NOMO-1 treated with DMSO at 0.1 percent for 48 hours (cell line): Measurements from ENCODE around the gene ECPAS.
A peak's percentile ranks its signal among the peaks of the same experiment; 100 is the strongest.
"Not testable (repeated sequence)": the region's sequence is repeated elsewhere in the genome, so short reads cannot be mapped to it uniquely, and the experiment has no call there.

Source experiments
- DNase-seq: peaks from one replicate; lab custom pipeline; 2025; ENCODE audit not compliant: unreplicated experiment; lab: John Stamatoyannopoulos, UW

The ECPAS gene

GRCh38 chr9:111414406-111414805, 69.8 kb downstream of the ECPAS start:
- no peak for DNase-seq

- DNase-seq = no peak
Measured at GRCh38 chr9:111413996-111414395, 70.2 kb downstream of the ECPAS start.

DNA sequence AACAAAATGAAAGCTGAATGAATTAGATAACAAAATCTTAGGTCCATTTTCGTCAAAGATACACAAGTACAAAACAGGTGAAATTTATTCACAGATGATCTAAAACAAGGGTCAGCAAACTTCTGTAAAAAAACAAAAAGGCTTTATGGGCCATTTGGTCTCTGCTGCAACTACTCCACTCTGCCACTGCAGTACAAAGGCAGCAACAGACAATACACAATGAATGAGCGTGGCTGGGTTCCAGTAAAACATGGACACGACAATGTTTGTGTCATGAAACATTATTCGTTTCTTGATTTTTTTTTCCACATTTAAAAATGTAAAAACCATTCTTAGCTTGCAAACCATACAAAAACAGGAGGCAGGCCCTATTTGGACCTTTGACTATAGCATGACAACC, 71.9 kb downstream of the ECPAS start:
- no peak for DNase-seq

GRCh38 chr9:111411266-111411665, 72.9 kb downstream of the ECPAS start:
- no peak for DNase-seq

GRCh38 chr9:111407813-111408212, 76.4 kb downstream of the ECPAS start:
- no peak for DNase-seq

GRCh38 chr9:111405701-111406100, 78.5 kb downstream of the ECPAS start:
- DNase-seq = no peak

- not testable (repeated sequence) for DNase-seq
Measured at GRCh38 chr9:111401486-111401885, 82.7 kb downstream of the ECPAS start.

DNA sequence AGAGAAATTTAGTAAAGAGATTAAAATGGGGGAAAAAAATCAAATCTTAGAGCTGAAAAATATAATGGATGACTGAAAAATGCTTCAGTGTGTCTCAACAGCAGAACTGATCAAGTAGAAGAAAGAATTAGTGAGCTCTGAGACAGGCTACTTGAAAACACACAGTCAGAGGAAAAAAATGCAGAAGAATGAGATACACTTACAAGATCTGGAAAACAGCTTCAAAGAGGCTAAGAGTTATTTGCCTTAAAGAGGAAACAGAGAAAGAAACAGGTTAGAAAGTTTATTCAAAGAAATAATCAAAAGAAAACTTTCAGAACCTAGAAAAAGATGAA, 83.7 kb downstream of the ECPAS start:
- DNase-seq = no peak

GRCh38 chr9:111399772-111400563, 84.2 kb downstream of the ECPAS start:
- peak; percentile 16 for DNase-seq

GRCh38 chr9:111399211-111399739, 84.9 kb downstream of the ECPAS start:
- DNase-seq = no peak

DNA sequence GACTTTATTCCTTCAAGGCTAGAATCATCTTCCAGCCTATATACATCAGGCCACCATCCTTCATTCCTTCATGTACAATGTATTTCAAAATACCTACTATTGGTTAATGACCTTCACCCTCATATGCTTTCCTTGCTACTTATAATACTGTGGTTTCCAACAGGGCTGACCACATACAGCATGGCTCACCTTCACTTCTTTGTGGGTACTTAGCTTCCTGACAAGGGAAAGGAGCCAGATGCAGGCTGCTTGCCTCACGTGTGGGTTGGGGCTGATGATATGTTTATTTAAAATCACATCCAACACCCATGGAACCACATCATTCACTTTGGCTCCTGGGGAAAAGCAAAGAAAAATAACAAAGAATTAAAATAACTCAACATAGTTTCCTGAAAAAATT, 90.2 kb downstream of the ECPAS start:
- no peak for DNase-seq

- DNase-seq = no peak
Measured at GRCh38 chr9:111389406-111389805, 94.8 kb downstream of the ECPAS start.

DNA sequence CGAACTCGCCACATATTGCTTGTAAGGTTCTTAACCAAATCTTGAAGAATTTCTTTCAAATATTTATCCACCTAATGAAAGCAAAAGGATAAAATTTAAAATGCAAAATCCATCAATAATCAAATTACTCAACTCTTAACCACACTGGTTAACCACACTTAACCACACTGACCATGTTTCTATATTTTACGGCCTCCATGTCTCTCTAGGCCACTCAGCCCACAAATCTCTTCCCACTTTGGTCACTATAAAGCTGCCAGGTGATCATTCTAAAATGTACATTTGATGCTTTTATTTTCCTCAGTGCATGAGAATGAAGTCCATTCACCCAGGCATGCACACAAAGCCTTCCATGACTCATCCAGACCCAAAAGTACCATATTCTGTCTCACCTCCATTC, 97.8 kb downstream of the ECPAS start:
- peak; percentile 4 for DNase-seq

DNA sequence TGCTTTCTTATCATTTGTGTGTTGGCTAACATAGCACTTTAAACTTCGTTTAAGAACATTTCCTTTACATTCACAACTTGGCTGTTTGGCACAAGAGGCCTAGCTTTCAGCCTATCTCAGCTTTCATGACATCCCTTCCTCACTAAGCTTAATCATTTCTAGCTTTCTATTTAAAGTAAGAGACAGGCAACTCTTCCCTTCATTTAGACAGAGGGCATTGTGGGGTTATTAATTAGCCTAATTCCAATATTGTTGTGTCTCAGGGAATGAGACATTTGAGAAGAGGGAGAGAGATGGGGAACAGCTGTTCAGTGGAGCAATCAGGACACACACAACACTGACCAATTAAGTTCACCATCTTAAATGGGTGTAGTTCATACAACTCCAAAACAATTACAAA, 103.2 kb downstream of the ECPAS start:
- no peak for DNase-seq

DNA sequence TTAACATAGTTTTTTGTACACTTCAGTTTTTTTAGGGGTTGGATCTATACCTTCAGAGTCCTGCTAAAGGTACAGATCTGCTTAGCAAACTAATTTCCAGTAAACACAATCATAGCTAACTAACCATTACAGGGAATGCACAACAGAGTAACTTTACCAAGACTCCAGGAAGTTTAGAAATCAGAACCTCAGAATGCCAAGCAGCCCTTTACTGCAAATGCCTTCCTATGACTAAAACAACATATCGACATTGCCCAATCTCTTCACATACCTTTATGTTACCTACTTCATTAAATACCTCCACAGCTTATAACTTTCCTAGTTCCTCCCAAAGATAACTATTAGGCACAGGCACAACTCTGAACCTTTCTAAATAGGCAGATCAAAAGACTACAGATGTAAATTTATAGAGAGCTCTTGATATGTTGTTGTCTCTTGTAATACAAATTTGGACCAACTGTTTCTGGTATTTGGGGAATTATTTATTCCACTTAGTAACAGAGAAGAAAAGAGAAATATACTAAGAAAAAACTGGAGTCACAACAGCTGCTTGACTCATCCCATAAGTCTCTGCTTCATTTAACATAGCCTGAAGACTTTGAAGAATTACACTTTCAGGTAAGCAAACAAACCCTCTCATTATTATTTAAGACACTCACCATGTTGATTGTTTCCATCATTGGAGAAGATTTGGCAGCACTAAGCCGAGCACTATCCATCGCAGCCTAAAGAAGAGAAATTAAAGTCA, 108.2 kb downstream of the ECPAS start:
- no peak for DNase-seq

DNA sequence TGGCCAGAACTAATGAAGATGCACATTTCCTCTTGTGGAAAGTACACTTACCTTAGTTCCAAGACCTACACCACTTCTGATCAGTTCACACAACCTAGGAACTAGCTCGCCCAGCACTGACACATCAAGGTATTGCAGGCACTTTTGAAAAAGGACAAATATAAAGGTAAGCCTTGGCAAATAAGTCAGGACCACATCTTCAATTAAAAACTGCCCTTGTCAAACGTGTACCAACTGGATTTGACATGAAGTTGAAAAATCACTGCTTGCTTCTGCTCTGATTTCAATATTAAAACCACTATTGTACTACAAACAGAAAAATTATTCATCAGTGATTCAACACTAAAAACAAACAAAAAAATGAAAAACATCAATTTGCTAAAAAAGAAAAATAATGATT, 109.1 kb downstream of the ECPAS start:
- DNase-seq = no peak

DNA sequence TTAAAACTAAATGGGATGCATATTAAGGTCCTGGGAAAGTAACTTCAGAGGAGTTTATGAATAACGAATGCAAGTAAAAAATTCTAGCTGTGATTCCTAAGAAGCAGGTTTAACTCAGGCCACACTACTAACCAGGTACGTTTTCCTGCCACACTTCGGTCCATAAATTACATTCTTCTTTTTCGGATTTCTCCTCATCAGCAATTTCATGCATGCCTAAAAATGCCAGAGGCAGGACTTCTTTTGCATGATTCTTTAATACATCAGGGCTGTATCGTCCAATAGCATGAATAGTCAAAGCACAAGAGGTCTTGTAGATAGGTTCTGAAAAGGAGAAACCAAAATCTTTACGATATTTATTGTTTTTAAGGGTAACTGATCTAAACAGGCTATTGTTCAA, 111.9 kb downstream of the ECPAS start:
- DNase-seq = no peak

- DNase-seq = no peak
Measured at GRCh38 chr9:111366978-111367377, 117.2 kb downstream of the ECPAS start.

DNA sequence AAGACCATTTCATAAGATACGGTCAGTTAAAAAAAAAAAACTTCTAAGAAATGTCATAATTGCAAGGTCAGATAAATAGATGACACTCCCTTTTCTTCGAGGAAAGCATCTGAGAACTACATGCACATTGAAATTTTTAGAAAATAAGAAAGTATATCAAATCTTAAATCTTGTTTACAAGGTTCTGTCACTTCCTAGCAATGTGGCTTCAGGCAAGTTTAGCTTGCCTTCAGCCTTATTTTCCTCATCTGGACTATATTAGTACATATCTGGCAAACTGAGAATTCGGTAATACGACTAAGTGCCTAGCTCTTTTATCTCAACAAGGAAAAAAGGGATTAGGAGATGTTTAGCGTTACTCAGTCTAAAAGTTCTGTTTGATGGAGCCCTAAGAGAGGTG, 121.7 kb downstream of the ECPAS start:
- no peak for DNase-seq

DNA sequence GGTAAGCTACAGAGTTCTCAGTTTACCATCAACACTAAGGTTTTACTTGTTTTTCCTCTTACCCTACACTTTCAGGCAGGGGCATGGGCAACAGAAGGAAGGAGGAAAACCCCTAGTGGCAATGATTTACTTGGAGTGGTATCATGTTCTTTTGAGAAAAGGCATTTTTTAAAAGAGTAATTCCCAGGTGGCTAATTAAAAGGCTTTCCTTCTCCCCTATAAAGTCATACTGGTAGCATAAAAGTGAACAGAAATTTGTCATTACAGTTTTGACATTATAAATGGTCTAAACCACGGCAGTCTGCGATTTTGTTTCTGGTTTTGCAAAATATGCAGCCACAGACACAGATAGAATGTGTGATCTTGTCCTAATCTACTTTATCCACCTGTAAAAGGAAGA, 123.3 kb downstream of the ECPAS start:
- no peak for DNase-seq

- DNase-seq = no peak
Measured at GRCh38 chr9:111356481-111357244, 127.5 kb downstream of the ECPAS start.

DNA sequence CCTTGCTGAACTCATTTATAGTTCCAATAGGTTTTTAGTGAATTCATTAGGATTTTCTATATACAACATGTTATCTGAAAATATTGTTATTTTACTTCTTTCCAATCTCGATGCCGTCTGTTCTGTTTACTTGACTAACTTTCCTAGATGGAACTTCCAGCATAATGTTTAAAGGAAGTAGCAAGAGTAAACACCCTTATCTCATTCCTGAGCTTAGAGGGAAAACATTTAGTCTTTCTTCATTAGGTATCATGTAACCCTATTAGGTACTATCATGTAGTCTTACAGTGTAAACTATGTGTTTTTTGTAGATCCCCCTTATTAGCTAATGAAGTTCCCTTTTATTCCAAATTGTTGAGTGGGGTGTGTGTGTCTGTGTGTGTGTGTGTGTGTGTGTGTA, 131.6 kb downstream of the ECPAS start:
- no peak for DNase-seq
